NAMALWA (cell line): ENCODE data around the gene MMP17.
"Not testable (repeated sequence)": the region's sequence is repeated elsewhere in the genome, so short reads cannot be mapped to it uniquely, and the experiment has no call there.

ENCODE experiments used
- DNase-seq: peaks from one replicate; pipeline ENCODE4 v3.0.0-alpha.2; 2015; ENCODE audit warnings: low spot score

MMP17 gene

DNA sequence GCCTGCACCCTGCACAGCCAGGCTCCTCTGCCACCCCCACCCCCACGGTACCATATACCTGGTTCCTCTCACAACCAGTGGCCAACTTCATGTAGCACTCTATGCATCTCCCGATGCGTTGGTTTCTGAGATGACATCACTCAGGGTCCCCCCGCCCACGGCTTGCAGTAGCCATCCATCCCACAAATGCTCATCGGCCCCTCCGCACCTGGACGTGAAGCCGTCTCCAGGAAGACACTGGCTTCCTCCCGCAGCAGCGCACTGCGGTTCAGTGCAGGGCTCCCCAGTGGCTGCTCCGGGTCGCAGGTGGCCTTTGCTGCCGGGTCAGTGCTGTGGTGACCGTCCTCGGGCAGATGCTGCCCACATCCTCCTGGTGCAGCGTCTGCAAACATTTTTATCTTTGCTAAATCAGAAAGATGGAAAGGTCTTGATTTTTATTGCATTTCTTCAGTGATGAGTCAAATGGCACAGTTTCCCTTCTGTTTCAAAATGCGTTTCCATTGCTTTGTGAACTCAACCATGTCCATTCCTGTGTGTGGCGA is 27.5 kb upstream of the MMP17 start:
- no peak for DNase-seq

- no peak for DNase-seq
These were observed 26.8 kb upstream of the MMP17 start for GRCh38 chr12:131801254-131801866.

GRCh38 chr12:131803961-131804521 is 24.2 kb upstream of the MMP17 start:
- DNase-seq = no peak

DNA sequence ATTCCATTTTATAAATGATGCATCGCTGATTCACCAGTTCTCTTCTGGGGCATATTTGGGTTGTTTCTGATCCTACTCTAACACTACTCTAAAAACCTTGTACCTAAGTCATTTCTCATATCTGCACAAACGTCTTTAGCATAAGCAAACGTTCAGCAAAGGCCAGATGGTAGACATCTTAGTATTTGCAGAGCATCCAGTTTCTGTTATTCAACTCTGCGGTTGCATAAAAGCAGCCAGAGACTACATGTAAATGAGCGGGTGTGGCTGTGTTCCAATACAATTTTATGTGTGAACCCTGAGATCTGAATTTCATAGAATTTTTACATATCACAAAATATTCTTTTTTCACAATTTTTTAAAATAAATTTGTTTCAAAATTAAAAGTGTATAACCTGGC is 22.8 kb upstream of the MMP17 start:
- DNase-seq = no peak

DNA sequence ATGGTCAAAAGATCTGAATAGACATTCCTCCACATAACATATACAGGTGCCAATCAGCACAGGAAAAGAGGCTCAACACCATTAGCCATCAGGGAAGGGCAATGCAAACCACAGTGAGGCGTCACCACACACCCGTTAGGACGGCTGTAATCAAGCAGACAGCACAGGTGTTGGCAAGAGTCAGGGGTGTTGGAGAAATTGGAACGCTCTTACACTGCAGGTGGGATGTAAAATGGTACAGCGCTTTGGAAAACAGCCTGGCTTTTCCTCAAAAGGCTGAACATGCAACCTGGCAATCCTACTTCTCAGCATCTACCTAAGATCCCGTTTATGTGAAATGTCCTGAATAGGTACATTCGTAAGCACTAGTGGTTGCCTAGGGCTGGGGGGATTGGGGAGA is 21.5 kb upstream of the MMP17 start:
- DNase-seq = no peak

DNA sequence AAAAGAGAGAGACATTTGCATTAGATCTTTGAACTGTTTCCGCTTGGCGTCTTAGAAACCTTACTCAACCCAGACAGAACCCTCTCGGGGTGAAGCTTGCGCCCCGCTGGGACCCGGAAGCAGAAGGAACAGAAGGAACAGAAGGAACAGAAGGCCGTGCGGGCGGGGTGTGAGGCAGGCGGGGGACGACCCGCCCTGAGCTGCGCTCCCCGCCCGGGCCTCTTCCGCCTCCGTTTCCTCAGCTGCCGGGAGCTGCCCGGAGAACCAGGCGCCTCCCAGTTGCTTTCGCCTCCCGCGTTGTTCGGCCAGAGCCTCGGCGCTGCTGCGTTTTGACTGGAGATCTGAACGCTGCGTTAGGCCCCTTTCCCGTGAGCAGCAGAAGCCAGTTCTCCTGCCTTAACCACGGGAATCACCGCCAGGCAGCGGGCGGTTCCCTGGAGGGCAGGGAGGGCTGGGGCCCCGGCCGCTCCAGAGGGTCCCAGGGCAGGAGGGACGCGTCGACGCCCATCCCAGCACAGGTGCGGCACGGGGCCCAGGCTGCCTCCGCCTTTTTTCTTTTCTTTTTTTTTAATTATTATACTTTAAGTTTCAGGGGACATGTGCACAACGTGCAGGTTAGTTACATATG is 19.3 kb upstream of the MMP17 start:
- DNase-seq = peak; percentile 23

- not testable (repeated sequence) for DNase-seq
These were observed 18.5 kb upstream of the MMP17 start for GRCh38 chr12:131809476-131810254.

DNA sequence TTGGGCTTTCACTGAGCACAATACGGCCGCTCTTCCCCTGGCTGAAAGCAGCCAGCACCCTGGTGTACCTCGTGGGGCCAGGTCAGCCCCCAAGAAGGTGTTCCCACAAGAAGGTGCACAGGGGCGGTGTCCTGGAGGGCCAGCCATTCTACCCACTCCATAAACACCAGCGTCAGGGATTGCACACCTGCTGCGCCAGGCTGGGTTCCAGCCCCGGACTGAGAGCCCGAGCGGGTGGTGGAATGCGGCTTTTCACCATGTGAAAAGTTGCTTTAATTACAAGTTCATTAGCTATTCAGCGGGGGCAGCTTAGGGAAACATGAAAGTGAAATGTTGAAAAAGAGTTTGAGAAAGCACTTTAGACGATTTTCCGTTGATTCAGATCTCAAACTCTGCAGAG is 17.5 kb upstream of the MMP17 start:
- no peak for DNase-seq

DNA sequence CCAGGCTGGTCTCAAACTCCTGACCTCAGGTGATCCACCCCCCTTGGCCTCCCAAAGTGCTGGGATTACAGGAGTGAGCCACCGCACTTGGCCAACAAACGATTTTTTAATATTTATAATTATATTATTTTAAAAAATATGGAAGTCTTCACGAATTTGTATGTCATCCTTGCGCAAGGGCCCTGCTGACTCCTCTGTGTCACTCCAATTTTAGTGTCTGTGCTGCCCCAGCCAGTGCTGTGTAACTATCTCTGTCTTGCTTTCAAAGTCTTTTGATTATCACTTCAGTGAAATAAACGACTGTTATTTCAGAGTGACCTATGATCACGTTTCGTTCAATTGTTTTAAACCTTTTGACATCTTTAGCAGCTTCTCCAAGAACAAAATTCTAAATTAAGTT is 13.1 kb upstream of the MMP17 start:
- DNase-seq = no peak

GRCh38 chr12:131816495-131816894 is 11.7 kb upstream of the MMP17 start:
- no peak for DNase-seq

- DNase-seq = no peak
These were observed 11.0 kb upstream of the MMP17 start for GRCh38 chr12:131817241-131817640.

GRCh38 chr12:131818821-131819585 is 9.2 kb upstream of the MMP17 start:
- DNase-seq = no peak

DNA sequence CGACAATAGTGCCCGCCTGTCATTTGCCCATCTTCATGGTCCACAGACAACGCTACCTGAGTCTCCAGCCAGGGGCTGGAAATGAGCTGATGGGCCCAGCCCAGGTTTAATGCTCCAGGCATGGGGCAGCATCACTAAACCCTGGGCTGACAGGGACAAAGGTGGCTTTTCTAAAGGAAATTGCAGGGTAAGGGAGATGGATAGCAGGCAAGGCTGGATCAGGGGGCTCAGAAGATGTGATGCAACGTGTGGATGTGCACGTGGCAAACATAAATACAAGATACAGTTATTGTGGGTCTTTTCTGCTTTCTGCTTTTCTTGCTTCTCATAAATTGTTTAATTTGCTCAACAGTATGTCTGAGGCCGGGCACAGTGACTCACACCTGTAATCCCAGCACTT is 3.7 kb upstream of the MMP17 start:
- no peak for DNase-seq

DNA sequence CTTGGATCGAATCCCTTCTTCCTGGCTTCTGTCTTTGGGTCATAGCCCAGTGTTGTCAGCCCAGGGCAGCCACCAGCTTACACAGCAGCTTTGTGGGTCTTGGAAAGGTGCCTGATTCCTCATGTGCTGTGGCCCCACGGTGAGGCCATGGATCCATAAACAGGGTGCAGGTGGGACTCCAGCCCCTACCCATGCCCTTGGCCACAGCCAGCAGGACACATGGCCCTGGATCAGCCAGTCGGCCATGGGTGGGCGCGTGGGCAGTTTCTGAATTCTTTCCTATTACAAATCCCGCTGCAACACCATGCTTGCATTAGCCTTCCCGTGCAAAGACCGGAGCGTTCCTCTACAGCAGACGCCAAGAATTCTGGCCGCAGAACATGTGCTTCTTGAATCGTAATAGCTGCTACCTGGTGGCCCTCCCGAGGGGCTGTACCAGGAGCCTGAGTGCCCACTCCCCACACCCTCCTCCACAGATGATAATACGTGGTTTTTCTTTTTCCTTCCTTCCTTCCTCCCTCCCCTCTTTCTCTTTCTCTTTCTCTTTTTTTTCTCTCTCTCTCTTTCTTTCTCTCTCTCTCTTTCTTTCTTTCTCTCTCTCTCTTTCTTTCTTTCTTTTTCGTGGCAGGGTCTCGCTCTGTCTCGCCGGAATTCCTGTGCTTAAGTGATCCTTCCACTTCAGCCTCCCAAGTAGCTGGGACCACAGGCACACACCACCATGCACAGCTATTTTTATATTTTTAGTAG is 2.9 kb upstream of the MMP17 start:
- no peak for DNase-seq

DNA sequence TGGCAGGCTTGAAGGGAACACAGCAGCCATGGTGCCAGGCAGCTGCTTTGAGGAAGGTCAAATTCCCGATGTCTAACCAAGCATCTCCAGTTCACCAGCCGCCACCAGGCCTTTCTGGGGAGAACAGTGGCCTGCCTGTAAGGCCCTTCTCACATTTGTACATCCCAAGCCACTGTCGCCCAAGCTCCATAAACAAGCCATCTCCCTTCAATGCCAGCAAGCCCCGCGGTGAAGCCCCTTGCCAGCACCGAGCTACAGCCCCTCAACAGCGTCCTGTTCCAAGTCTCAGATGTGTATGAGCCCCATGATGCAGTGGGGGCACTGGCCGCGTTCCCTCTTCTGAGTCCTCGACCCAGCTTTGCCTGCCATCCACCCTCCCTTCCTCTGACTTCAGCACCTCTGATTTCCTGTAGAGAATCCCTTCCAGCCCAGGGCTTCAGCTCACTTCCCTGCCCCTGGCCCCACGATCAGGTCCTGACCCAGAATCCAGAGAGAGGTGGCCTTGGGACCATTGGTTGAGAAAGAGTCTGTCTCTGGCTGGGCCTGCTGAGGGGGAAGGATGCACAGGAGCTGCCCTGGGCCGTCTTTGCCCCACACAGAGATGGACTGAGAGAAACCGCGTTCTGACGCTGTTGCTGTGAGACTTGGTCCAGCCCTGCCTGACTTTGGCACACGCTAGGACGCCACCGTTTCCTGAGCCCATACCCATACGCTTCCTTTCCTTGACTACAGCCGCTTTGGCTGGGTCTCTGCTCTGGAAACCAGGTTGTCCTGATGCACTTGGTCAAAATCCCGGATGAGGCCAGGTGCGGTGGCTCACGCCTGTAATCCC is 1.9 kb upstream of the MMP17 start:
- DNase-seq = no peak

DNA sequence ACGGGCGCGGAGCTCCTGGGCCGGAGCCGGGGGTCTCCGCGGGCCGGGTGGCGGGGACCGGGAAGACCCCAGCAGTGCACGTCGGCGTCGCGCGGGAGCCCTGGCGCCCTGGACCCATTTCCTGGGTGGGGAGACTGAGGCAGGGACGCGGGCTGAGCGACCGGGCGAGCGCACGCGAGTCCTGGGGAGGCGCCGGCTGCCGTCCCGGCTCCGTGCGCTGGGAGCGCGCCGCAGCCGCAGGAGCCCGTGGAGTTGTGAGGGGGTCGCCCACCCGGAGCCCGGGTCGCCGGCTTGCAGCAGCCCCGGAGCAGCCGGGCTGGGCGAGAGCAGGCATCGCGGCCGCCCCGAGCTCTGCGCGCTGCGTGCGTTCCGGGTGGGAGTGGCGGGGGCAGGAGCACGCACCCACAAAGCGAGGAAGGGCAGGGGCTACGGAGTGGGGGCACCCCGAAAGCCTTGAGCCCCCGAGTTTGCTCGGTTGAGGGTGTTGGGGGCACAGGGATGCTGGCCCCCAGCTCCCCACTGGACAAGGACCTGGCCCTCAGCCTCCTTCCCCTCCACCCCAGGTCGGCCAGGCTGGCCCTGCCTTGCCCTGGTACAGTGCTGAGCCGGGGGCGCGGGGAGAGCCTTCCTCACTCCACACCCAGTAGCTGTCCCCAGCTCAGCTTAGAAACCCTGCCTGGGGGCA is 620 bp downstream of the MMP17 start:
- DNase-seq = no peak

DNA sequence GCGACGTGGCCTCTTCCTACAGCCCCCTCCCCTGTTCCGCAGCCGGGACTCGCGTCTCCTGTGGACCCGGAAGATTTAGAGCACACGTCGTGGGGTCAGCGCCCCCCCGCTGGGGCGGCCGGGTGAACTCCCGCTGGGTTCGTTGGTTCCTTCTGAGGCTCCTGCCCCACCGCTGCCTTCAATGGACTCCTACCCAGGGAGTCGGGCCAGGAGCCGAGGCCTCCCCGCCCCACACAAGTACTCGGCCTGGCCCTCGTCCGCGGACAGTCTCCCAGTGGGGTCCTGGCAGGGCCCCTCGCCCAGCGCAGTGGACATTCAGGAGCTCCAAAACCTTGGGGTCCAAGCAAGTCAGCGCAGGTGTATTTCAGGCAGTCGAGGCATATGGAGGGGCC is 1.2 kb downstream of the MMP17 start:
- no peak for DNase-seq

DNA sequence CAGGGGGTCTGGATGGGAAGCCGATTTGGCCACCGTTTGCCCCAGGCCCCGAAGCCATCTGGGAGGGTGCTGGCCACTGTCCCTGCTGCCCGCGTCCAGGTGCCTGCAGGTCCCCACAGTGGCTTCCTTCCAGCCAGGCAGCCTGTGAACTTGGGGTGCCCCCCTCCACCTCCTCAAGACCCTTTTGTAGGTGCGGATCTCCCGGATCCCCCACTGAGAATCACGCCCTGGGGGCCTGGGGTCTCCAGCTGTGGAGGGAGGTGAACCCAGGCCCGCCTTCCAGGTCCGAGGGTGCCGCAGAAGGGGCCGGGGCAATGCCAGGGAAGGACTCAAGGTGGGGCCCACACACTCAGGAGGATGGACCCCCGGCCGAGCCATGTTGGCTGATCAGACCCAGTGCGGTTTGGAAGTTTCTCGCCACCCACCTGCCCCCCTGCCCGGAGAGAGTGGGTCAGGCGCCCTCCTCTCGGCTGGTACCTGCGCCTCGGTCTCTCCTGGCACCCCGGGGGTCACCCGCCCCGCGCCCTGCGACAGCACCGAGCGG is 1.7 kb downstream of the MMP17 start:
- no peak for DNase-seq

- DNase-seq = no peak
These were observed 2.2 kb downstream of the MMP17 start for GRCh38 chr12:131830335-131830913.
